ENCODE measurements around the gene CHST8.

GRCh38 chr19:33628921-33629825 is 7.4 kb downstream of the CHST8 start:
- TF ChIP-seq GATA2 (IDR thresholded peaks at IDR 0.05; ENCODE audit: low read depth, low read length) (no peak), GATA3 (IDR thresholded peaks at IDR 0.05; ENCODE audit: low read depth, low read length) (no peak)
